ENCODE data around the gene DCP1B. TPM values are rescaled to one million over a fixed set of nuclear protein-coding genes. Genes with fewer than 3 reads are reported as not detected.
A peak's percentile ranks its signal among the peaks of the same experiment; 100 is the strongest.

DCP1B gene
- total and polyA plus RNA-seq, 7 donors = 1.7 to 13.8 (median 9.9) TPM

DNA sequence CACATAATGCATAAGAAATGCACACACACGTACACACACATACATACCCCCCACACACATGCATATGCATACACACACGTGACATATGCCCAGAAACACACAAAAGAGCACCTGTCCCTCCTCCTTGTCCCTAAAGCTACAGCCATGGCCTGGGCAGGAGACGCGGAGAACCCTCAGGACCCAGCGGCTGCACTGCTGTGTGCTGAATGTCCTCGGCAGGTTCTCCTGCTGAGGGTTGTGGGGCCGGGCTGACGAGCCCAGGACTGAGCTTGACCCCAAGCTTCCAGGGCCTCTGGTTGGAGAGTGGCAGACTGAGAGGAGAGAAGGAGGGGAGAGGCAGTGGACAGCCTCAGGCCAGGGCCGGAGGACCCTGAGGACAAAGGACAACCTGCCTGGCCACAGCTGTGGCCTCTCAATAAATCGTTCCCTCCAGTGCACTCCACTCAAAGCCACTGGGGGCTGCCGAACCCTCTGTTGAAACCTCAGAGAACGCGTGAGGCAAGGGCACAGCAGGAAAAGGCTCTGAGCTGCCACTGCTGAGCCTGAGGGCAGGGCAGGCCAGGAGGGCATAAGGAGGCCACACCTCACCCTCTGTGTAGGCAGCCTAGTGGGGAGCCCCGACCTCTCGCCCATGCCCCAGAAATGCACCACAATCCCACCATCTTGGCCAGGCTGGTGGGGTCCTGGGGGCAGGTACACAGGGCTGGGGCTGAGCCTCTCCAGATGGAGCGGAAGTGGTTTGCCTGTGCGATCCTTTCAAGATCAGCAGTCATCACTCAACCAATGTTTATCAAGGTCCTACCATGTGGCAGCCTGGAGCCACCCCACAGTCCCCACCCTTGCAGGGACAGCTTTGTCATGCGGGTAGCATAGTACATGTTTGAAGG lies 88.9 kb downstream of the DCP1B start:
- WGBS, 3 donors = 88 to 93% (median 91%) methylated on average over 18 of the region's 18 CpGs
- no peak for DNase-seq
- intact Hi-C loops (cut with DNase I) = no loop called here
- no peak for TF ChIP-seq CTCF (IDR thresholded peaks at IDR 0.05)
- Histone ChIP-seq H3K4me3 (no peak overlapping the region), H3K27ac (no peak overlapping the region), H3K27me3 (ENCODE audit: insufficient read depth in 3 of 3, low read length in 2 of 3) (no peaks in the 10 kb centered on the region), H3K9me3 (no peaks in the 10 kb centered on the region), H3K4me1 (peaks cover 27% of the 10 kb centered on the region), H3K36me3 (ENCODE audit: insufficient read depth in 1 of 2, low read depth in 1 of 2) (no peaks in the 10 kb centered on the region)
- no peak for ATAC-seq

DNA sequence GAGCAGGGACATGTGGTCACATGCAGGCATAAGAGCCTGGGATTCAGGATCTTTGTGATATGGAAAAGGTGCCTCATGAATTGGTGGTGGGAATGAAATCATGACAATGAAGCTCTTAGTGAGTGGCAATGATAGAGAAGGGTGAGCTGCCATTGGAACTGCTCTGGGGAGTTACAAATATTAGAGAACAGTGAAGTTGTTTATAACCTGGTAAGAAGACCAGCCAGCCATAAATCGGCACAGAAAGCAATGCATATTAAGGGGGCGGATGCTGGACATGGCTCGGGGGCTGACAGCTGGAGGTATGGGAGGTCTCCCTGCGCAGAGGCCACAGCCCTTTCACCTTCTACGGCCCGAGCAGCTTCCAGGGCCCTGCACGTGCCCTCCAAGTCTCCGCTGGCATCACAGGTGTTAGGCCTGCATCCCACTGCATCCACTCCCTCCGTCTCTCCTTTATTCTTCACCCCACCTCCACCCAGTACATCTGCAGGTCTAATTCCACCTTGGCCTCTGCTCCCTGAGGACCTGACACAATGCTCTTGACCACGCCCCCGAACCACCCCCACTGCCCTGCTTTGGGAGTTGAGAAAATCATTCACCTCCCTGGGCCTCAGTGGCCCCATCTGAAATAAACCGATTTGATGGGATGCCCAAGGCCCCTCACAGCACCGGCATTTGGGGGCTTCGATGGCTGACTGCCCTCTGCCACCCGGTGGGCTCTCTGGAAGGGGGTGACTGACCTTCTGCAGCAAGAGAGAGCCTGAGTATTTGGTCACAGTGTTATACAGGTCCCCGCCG lies 89.9 kb downstream of the DCP1B start:
- Histone ChIP-seq H3K36me3 (ENCODE audit: insufficient read depth in 1 of 2, low read depth in 1 of 2) (no peaks in the 10 kb centered on the region), H3K4me1 (peaks cover 27% of the 10 kb centered on the region), H3K27me3 (ENCODE audit: insufficient read depth in 3 of 3, low read length in 2 of 3) (no peaks in the 10 kb centered on the region), H3K9me3 (no peaks in the 10 kb centered on the region), H3K27ac (no peak overlapping the region), H3K4me3 (no peak overlapping the region)
- TF ChIP-seq CTCF (IDR thresholded peaks at IDR 0.05) = no peak
- WGBS, 3 donors = 89 to 92% (median 92%) methylated on average over 16 to 17 of the region's 17 CpGs
- intact Hi-C loops (cut with DNase I) = loop anchor here in 1 of 2 donors (5.0 kb wide), 1 partner anchor 77 kb away; no protein-coding TSS in a partner anchor
- DNase-seq (no peak), ATAC-seq (no peak)

DNA sequence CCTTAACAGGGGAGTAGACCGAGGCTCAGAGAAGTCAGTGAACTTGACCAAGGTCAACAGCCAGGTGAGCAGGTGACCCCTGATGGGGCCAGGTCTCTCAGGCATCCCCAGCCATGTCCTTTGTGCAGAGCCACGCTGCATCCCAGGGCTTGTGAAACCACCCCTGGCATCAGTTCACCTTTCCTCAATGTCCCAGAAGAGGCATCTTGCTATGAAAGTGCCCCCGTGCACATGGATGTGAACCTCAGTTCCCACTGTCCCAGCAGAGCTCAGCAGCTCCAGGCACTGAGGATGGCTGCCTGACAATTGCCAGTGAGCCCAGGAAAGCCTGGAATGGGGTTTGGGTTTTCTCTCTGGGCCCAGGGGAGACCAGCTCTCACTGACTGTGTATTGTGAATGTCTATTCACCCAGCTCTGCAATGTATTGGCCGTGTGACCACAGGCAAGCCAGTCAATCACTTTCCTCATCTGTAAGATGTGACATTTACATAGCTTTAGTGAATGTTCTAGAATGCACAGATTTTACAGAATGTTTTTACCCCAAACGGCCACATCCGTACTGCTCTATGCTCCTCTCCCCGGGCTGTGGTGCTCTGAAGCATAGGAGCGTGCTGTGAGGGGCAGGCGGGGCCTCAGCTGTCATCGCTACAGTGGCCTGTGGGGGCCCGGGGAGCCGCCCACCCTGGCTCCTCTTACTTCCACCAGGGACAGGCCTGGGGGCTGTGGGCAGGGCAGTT lies 90.7 kb downstream of the DCP1B start:
- ATAC-seq (no peak), DNase-seq (no peak)
- intact Hi-C loops (cut with DNase I) = loop anchor here in 1 of 2 donors (5.0 kb wide), 1 partner anchor 76 kb away; no protein-coding TSS in a partner anchor
- WGBS, 3 donors = 83 to 86% (median 85%) methylated on average over 12 of the region's 12 CpGs
- no peak for TF ChIP-seq CTCF (IDR thresholded peaks at IDR 0.05)
- H3K27me3 ChIP-seq (ENCODE audit: insufficient read depth in 3 of 3, low read length in 2 of 3) = no peaks in the 10 kb centered on the region
- H3K9me3 ChIP-seq = no peaks in the 10 kb centered on the region
- no peak overlapping the region for H3K4me3 ChIP-seq
- H3K27ac ChIP-seq = no peak overlapping the region
- H3K4me1 ChIP-seq = peaks cover 25% of the 10 kb centered on the region
- no peaks in the 10 kb centered on the region for H3K36me3 ChIP-seq (ENCODE audit: insufficient read depth in 1 of 2, low read depth in 1 of 2)

DNA sequence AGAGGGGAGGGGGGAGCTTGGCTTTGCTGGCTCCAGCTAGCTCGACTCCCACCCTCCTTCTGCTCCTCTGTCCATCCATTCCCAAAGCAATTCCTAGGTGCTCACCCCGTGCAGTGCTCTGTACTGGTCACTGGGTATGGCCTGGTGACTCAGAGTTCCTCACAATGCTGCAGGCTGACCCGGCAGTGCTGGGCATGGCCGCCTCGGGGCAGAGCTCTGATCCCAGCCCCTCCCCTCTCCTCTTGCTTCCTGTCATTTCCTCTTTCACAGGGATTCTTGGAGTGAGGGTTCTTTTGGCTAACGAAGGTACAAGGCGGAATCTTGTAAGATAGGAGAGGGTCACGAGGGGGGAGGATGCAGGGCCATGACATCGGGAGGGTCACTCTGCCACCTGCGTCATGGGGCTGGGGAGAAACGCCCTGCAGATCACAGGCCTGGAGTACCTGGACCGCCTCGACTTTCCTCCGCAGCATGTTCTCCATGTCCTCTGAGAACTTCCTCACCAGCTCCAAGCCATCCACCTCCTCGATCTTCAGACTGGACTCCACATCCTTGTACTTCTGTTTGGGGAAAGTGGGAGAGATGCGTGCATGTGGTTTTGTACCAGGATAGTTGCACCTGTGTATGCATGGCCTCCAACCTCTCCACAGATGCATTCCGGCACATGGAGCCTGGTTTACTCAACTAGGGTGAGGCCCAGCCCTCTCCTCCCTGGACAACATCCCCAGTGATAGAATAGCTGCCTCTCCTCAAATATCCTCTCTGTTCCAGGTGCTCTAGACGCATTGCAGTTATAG lies 91.5 kb downstream of the DCP1B start:
- H3K27ac ChIP-seq = peak overlapping the region; percentile 90
- intact Hi-C loops (cut with DNase I) = loop anchor here in 1 of 2 donors (5.0 kb wide), 1 partner anchor 75 kb away; no protein-coding TSS in a partner anchor
- WGBS, 3 donors = 79 to 84% (median 80%) methylated on average over 17 to 18 of the region's 18 CpGs
- H3K27me3 ChIP-seq (ENCODE audit: insufficient read depth in 3 of 3, low read length in 2 of 3) = no peaks in the 10 kb centered on the region
- no peaks in the 10 kb centered on the region for H3K36me3 ChIP-seq (ENCODE audit: insufficient read depth in 1 of 2, low read depth in 1 of 2)
- H3K4me3 ChIP-seq = no peak overlapping the region
- TF ChIP-seq CTCF (IDR thresholded peaks at IDR 0.05) = no peak
- H3K4me1 ChIP-seq = peaks cover 17% of the 10 kb centered on the region
- no peaks in the 10 kb centered on the region for H3K9me3 ChIP-seq
- peak in 2 of 4 donors; percentile 38 to 51 for ATAC-seq
- no peak for DNase-seq
